ENCODE results near the gene NCAM2.
"Not testable (repeated sequence)": the region's sequence is repeated elsewhere in the genome, so short reads cannot be mapped to it uniquely, and the experiment has no call there.

Gene NCAM2

GRCh38 chr21:21097466-21097865 lies 99.3 kb downstream of the NCAM2 start:
- in situ Hi-C loops (cut with HindIII; ENCODE audit: low sequenced_read_pairs), result no loop called here

GRCh38 chr21:21101911-21102310 lies 103.7 kb downstream of the NCAM2 start:
- in situ Hi-C loops (cut with HindIII; ENCODE audit: low sequenced_read_pairs), result no loop called here

GRCh38 chr21:21102896-21103295 lies 104.7 kb downstream of the NCAM2 start:
- in situ Hi-C loops (cut with HindIII; ENCODE audit: low sequenced_read_pairs), result no loop called here

GRCh38 chr21:21103692-21104091 lies 105.5 kb downstream of the NCAM2 start:
- in situ Hi-C loops (cut with HindIII; ENCODE audit: low sequenced_read_pairs), result no loop called here

- in situ Hi-C loops (cut with HindIII; ENCODE audit: low sequenced_read_pairs), result no loop called here
These were observed 111.5 kb downstream of the NCAM2 start for GRCh38 chr21:21109736-21110135.

- in situ Hi-C loops (cut with HindIII; ENCODE audit: low sequenced_read_pairs), result no loop called here
These were observed 113.2 kb downstream of the NCAM2 start for GRCh38 chr21:21111309-21111920.

- in situ Hi-C loops (cut with HindIII; ENCODE audit: low sequenced_read_pairs), result no loop called here
These were observed 116.3 kb downstream of the NCAM2 start for GRCh38 chr21:21114461-21114860.

GRCh38 chr21:21119091-21119490 lies 120.9 kb downstream of the NCAM2 start:
- in situ Hi-C loops (cut with HindIII; ENCODE audit: low sequenced_read_pairs), result no loop called here

- in situ Hi-C loops (cut with HindIII; ENCODE audit: low sequenced_read_pairs), result no loop called here
These were observed 124.5 kb downstream of the NCAM2 start for GRCh38 chr21:21122680-21123079.

GRCh38 chr21:21132390-21132789 lies 134.2 kb downstream of the NCAM2 start:
- in situ Hi-C loops (cut with HindIII; ENCODE audit: low sequenced_read_pairs), result no loop called here

- in situ Hi-C loops (cut with HindIII; ENCODE audit: low sequenced_read_pairs), result no loop called here
These were observed 139.8 kb downstream of the NCAM2 start for GRCh38 chr21:21137986-21138385.

GRCh38 chr21:21146587-21147373 lies 148.6 kb downstream of the NCAM2 start:
- in situ Hi-C loops (cut with HindIII; ENCODE audit: low sequenced_read_pairs), result no loop called here

- in situ Hi-C loops (cut with HindIII; ENCODE audit: low sequenced_read_pairs), result no loop called here
These were observed 149.2 kb downstream of the NCAM2 start for GRCh38 chr21:21147374-21147745.

- in situ Hi-C loops (cut with HindIII; ENCODE audit: low sequenced_read_pairs), result no loop called here
These were observed 149.8 kb downstream of the NCAM2 start for GRCh38 chr21:21148009-21148408.

GRCh38 chr21:21148514-21148913 lies 150.3 kb downstream of the NCAM2 start:
- in situ Hi-C loops (cut with HindIII; ENCODE audit: low sequenced_read_pairs), result no loop called here

- in situ Hi-C loops (cut with HindIII; ENCODE audit: low sequenced_read_pairs), result not testable (repeated sequence)
These were observed 151.2 kb downstream of the NCAM2 start for GRCh38 chr21:21149445-21149844.

GRCh38 chr21:21151231-21151630 lies 153.0 kb downstream of the NCAM2 start:
- in situ Hi-C loops (cut with HindIII; ENCODE audit: low sequenced_read_pairs), result no loop called here

GRCh38 chr21:21156397-21156796 lies 158.2 kb downstream of the NCAM2 start:
- in situ Hi-C loops (cut with HindIII; ENCODE audit: low sequenced_read_pairs), result no loop called here

- in situ Hi-C loops (cut with HindIII; ENCODE audit: low sequenced_read_pairs), result no loop called here
These were observed 158.7 kb downstream of the NCAM2 start for GRCh38 chr21:21156957-21157356.

- in situ Hi-C loops (cut with HindIII; ENCODE audit: low sequenced_read_pairs), result no loop called here
These were observed 160.2 kb downstream of the NCAM2 start for GRCh38 chr21:21158376-21158918.

GRCh38 chr21:21159253-21159899 lies 161.2 kb downstream of the NCAM2 start:
- in situ Hi-C loops (cut with HindIII; ENCODE audit: low sequenced_read_pairs), result no loop called here

- in situ Hi-C loops (cut with HindIII; ENCODE audit: low sequenced_read_pairs), result no loop called here
These were observed 164.6 kb downstream of the NCAM2 start for GRCh38 chr21:21162786-21163185.
